NOMO-1 (cell line): ENCODE results near the gene CCSER1.

Source experiments
- DNase-seq, 2 experiments: peaks; one replicate each; lab custom pipeline; 2025; ENCODE audit not compliant: unreplicated experiment in 2 of 2; lab: John Stamatoyannopoulos, UW

CCSER1 gene

DNA sequence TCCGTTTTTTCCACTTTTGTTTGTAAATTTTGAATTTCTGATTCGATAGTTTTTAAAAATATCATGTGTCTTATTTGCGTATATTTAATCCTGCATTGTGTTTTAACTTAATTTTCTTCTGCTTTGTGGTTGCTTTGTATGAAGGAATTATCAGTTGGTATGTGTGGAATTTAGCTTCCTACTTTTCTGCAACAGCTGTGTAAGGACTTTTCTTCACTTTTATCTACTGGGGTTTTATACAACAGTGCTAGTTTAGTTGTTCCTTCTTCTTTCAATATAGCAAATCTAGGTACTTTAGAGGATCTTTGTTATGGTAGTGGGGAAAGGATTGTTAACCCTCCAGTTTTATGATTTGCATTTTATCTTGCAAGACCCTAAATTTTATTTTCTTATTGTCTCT lies 410.3 kb downstream of the CCSER1 start:
- no peak for DNase-seq

DNA sequence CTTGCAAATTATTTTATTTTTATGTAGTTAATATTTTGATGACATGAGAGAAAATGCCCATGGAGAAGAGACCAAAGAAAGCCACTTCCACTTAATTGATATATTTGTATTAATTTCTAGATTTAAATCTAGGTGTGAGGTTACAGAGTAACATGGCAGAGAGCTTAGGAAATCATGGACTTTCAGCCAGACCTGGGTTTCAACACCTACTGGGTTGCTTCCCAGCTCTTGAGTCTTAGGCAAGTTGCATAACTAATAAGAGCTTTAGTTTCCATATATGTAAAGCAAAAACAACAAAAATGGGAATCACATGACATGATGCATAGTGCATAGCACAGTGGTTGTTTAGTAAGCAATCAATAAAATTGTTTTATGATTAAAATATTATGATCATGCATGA lies 413.3 kb downstream of the CCSER1 start:
- no peak for DNase-seq

DNA sequence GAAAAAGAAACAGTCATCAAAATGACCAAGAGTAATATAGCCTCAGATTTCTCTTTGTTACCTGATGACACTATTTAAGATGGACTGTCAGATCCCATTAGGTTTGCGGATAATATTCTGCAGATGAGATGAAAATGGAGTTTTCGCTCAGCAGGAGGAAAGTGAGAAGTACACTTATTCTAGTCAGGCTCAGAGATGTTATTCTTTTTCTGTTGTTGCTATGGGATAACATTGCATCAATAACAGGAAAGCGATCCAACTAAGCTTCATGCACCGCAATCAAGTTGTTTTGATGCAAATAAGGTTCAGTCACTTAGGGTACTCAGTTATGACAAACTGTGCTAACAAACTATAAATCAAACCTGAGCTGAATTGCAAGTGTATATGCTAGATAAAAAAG lies 415.0 kb downstream of the CCSER1 start:
- no peak for DNase-seq

DNA sequence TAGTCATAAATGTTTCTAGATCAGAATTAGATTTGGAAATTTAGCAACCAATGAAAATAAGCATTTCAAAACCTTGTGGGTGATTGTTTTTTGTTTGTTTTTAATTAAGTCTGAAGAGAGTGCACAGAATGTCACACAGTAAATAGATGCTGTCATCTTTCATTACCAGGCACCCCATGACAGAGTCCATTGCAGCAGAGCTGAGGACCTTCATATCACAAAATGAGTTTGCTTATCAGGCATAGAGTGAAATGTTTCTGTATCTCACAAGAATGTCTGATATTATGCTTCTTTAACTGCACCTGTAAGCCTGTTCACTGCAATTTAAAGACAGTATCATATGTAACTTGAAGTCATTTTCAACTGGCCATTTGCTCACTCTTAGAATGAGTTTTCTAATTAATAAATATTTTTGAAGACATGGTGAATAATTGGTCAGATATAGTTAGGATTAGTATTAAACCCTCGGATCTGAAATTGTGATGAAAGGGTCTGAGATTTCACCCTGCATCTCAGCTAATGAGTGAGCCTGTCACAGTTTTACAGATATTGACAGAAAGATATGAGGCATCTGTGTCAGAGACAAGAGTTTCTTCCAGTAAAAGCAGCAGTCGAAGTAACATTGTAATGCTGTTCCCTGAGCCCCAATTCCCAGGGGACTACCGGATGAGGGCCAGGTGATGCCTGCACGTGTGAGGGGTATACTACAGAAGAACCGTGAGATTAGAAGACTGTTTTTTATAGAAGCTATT lies 416.4 kb downstream of the CCSER1 start:
- DNase-seq: no peak

DNA sequence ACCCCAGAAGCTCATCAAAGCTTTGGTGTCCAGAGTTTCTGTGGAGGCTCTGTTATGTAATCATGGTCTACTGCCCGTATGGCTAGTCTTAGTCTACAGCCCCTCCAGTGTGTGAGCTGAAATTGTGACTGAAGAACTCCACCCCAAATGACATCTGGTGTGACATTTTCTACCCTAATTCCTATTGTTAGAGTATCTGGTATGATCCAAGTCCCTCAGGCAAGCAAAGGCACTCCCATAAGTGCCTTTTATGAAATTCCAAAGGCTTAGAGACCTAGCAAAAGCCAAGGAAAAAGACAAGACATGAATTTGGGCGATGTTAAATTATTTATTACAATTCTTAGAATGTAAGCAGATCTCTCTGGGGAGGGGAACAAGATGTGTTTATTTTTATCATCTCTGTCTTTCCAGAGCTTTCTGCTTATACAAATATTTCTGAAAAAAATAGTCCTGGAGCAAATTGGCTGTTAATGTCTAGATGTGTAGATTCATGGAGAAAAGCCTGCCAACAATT lies 417.4 kb downstream of the CCSER1 start:
- no peak for DNase-seq

DNA sequence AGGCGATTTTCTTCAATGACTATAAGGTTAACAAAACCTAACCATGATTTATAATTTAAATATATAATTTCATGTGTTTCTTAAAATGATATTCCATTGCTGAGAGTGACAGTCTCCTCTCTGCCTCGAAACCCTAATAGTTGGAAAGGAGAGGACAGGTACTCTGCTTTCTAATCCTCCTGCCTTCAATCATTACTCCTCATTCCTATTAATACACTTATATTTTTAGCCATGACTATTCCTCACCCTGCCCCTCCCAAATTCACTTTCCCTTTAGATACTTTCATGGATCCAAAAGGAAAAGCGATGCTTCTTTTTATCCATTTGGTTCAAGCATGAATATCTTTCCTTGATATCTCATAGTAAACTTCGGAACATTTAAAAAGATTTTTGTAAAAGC lies 418.2 kb downstream of the CCSER1 start:
- DNase-seq: no peak

DNA sequence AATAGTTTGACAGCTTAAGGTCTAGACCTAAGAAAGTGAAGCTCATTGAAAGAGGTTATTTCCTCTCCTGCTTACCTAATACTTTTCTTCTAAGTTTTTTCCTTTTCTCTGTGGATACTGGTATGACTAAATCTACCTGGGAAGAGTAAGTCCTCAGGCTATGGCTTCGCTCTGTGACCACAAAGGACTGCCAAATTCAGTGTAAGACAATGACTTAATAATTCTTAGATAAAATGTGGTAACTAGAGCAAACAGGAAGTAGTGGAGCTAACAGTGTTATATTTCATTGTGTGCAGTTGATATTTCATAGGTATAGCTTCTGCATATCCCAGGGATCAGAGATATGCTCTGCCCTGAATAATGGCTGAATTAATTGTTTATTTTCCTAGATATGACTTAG lies 418.9 kb downstream of the CCSER1 start:
- DNase-seq: no peak

DNA sequence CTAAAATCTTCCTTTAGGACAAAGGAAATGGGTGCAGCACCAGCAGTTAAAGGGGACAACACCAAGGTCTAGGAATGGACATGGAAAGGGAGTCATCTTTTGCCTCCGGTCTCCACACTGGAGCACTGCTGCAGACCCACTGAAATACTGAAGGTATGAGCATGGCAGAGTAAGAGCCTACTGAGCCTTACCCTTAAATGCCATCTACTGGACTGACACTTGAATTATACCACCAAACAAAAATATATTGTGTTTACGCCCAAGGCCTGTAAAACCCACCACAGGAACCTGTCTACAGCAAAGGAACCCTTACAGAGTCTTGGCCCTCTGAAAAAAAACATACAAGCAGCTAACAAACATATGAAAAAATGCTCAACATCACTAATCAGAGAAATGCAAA lies 443.4 kb downstream of the CCSER1 start:
- no peak for DNase-seq

DNA sequence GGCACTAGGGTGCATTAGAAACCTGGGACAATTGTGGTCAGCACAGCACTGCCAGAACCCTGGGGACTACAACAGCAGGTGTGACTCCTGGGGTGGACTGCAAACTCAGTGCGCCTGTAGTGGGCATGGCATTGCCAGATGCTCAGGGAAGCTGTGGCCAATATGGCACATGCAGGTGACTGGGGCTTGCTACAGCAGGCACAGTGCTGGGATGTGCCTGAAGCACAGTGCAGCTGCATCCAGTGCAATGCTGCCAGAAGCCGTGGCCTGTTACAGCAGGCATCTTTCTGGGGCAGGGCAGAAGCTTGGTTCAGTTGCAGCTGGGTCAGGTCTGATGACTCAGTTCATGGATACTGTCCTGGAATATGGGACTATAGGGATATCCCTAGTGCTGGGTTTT lies 445.8 kb downstream of the CCSER1 start:
- no peak for DNase-seq

DNA sequence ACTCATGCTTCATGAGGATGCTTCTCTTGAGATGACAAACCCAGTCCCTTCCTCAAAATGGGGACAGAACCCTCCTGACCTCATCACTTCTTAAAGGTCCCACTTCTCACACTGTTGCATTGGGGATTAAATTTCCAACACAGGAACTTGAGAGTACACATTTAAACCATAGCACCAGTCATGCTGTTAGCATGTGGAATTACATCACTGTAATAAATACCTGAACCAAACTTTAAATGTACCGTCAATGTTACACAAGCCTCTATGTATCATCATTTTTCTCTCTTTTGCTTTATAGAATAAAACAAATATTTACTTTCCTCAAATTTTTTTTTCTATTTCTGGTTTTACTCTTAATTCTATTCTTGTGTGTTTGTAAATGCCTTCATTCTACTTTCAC lies 448.2 kb downstream of the CCSER1 start:
- DNase-seq: no peak

DNA sequence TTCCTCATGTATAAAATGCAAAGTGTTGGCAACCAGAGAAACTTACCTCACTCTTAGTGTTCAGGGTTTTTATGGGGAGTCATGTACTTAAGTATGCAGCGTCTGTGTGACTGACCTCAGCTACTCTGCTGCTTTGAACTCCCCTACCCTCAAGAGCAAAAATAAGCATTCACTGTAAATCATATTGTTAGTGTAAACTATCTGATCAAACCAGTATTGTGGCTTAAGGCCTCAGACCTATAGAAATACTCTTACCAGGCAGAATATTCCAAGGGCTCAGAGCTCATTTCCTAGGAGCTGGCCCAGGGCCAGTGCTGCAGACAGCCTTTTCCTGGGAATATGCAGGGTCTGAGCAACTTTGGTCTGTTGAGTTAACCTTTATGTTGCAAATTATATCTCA lies 453.1 kb downstream of the CCSER1 start:
- no peak for DNase-seq

DNA sequence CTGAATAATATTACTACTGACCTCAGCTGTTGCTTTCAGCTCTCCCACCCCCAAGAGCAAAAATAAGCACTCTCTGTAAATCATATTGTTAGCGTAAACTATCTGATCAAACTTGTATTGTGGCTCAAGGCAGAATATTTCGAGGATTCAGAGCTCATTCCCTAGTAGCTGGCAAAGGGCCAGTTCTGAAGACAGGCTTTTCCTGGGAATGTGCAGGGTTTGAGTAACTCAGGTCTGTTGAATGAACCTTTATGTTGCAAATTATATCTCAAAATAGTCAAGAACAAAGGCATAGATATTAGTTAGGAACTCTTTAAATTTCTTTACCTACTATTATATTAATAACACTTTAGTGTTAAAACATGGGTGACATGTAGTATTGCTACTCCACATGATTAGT lies 454.9 kb downstream of the CCSER1 start:
- no peak for DNase-seq

DNA sequence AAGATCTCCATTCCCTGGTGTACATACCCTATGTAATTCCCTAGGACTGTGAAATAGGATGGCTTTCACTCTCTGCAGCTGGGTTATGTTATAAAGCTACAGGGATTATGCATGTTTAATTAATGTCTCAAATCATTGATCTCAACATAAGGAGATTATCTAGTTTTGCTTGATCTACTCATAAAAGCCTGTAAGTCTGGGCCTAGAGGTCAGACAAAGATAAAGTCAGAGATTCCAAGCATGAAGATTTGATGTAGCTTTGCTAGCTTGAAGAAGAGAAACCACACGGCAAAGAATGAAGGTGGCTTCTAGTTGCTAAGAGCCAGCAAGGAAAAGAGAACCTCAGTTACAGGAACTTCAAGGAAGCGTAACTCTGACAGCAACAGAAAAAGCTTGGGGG lies 456.9 kb downstream of the CCSER1 start:
- no peak for DNase-seq

DNA sequence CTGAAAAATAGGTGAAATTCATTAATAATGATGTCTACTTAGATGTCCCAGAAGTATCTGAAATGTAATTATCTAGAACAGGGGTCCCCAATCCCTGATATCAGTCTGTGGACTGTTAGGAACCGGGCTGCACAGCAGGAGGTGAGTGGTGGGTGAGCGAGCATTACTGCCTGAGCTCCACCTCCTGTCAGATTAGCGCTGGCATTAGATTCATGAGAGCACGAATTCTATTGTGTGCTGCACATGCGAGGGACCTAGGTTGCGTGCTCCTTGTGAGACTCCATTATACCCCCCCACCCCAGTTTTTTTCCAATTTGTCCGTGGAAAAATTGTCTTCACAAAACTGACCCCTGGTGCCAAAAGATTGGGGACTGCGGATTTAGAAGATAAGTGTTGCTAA lies 458.8 kb downstream of the CCSER1 start:
- DNase-seq: no peak

DNA sequence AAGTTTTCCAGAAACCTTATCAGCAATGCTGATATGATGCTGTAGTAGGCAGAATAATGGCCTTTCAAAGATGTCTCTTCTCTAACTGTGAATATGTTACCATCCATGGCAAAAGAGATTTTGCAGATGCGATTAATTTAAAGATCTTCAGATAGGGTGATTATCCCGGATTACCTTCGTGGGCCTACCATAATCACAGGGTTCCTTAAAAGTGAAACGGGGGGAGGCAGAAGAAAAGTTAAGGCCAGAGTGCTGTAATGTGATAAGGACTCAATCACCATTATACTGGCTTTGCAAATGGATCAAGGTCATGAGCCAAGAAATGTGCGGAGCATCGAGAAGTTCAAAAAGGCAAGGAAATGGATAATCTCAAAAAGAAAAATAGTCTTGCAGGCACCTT lies 459.6 kb downstream of the CCSER1 start:
- DNase-seq: no peak

DNA sequence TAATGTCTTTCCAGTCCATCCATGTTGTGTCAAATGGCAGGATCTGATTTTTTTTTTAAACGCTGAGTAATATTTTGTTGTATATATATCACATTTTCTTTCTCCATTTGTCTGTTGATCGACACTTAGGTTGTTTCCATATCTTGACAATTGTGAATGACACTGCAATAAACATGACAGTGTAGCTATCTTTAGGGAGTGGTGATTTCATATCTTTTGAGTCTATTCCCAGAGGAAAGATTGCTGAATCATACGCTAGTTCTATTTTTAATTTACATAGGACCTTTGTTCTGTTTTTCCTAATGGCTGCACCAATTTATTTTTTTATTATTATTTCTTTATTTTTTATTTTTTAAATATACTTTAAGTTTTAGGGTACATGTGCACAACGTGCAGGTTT lies 470.7 kb downstream of the CCSER1 start:
- DNase-seq: no peak

DNA sequence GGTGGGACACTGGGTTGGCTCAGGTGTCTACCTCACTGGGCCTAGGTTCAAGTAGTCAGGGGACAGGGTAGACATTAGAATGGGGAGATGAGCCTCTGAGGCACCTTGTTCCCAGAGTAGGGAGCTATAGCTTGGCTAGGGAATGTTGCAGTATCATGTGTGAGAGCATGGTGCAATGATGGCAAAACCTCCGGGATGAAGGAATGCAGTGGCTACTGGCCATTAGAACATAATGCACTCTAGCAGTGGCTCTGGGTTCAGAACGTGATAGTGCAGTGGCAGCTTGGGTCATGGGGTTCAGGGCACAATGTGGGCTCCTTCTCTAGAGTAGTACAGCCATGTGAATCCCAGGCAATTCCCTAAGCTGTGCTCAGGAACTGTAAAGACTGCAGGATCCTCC lies 471.5 kb downstream of the CCSER1 start:
- no peak for DNase-seq

DNA sequence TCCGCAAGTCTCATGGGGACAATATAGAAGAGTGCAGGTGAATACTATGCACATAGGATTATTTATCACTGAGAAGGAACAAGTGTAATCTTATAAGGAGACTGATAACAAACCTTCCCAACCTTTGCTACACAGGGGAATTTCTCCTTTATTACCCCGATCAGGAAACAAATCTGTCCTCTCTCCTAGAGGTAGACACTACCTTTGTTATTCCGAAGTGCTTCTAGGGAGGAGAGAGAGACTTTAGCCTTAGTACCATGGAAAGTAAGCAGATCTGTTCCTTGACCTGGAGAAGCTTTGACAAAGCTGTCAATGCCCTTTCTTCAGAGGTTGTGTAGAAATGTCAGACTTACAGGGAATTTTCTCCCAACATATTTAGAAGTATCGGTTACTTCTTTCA lies 475.5 kb downstream of the CCSER1 start:
- DNase-seq: no peak

DNA sequence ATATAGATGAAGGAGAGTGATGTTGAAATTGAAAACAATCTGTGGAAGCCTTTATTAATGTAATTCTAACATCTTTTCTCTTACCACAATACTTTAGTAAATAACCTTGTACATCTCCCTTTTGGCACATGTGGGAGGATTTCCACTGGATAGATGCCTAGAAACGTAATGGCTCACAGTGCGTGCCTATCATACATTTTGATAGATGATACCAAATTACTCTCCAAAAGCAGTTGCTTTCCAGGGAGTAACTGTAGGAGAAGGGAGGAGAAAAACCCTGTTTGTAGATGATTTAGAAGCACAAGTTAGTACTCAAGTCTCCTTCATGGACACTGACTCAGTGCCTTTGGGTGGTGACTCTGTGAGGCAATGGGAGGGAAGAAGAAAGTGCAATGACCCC lies 476.3 kb downstream of the CCSER1 start:
- DNase-seq: no peak

DNA sequence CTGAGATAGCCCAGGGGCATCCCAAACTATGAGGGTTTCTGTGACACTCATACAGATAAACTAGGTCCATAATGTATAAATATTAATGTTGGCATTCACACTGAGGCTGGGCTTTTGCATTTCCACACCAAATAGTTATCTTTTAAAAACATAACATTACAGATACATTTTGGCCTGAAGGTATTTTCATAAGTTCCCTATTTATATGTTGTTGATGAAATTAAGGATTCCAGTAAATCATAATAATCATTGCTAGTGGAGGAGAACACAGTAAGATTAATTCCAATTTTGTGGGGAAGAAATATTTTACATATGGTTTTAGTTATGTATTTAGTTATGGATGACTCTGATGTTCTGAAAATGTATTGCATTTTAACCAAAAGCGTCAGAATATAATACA lies 479.6 kb downstream of the CCSER1 start:
- DNase-seq: no peak

DNA sequence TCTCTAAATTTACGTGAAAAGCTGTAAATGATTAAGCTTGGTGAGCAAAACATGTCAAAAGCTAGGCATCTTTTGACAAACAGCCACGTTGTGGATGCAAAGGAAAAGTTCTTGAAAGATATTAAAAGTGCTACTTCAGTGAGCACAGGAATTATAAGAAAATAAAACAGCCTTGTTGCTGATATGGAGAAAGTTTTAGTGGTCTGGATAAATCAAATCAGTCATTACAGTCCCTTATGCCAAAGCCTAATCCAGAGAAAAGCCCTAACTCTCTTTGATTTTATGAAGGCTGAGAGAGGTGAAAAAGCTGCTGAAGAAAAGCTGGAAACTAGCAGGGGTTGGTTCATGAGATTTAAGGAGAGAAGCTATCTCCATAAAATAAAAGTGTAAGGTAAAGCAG lies 487.2 kb downstream of the CCSER1 start:
- DNase-seq: no peak

DNA sequence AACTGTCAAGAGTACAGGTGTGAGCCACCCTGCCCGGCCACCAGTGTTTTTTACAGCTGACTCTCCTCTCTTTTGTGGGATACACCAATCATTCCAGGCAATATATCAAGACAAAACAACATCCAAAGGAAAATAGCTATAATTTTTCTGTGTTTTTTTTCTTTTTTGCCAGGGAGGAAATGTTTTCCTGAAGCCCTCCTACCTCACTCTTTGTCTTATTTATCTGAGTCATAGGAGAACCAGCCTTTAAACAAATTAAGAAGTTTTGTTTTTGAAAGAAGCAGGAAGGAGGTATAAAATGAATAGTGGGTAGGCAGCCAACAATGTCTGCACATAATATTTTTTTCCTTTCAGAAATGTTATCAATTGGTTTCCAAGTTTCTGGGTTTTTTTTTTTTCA lies 493.9 kb downstream of the CCSER1 start:
- DNase-seq: no peak

DNA sequence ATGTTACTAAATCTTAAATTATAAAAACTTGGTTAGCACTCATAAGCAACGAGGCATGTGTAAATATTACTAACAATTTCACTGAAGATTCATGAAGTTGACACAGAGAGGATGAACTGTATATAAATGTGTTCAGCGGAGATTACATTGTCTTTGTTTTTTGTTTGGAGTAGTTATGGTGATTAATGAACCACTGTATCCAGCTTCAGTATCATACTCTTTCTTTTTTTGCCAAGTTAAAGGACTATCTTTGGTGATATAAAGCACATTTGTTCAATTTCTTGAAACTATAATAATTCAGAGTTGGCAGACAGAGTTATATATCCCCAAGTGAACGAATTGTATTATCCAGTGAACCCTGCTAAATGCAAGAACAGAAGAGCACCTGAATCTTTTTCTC lies 497.6 kb downstream of the CCSER1 start:
- DNase-seq: no peak
